Ovary (tissue), 9 donors: Measurements from ENCODE around the gene ALG13. TPM values are rescaled to one million over a fixed set of nuclear protein-coding genes. Genes with fewer than 3 reads are reported as not detected.

Source experiments
- DNase-seq, 5 donors: peaks; one replicate each; pipeline ENCODE4 v3.0.0-alpha.2; 2019 to 2020
- H3K27ac ChIP-seq, 2 donors: fragments of 200-600 bp; one replicate each; pipeline versions ENCODE4 v1.5.1 to v1.8.0; 2019 to 2022
- H3K27me3 ChIP-seq: fragments of 200-600 bp; one replicate; pipeline ENCODE4 v1.8.0; 2022
- H3K36me3 ChIP-seq: fragments of 200-600 bp; sonication (generic); one replicate; pipeline ENCODE4 v1.5.1; 2019
- H3K4me1 ChIP-seq: one replicate; pipeline ENCODE4 v1.8.1; 2013; ENCODE audit warnings: mild to moderate bottlenecking, moderate library complexity; ENCODE audit not compliant: insufficient read depth
- H3K4me3 ChIP-seq: fragments of 200-600 bp; sonication (generic); one replicate; pipeline ENCODE4 v1.5.1; 2017
- H3K9me3 ChIP-seq, 2 donors: fragments of 200-600 bp in 1 of 2; sonication (generic) in 1 of 2; one replicate each; pipeline versions ENCODE4 v1.5.1 to v1.8.1; 2013 to 2019; ENCODE audit warnings: mild to moderate bottlenecking in 1 of 2, moderate library complexity in 1 of 2
- EP300 ChIP-seq: sonication (generic); formaldehyde crosslinking; IDR thresholded peaks from one replicate; pipeline ENCODE4 v1.6.1; 2017; ENCODE audit warnings: antibody characterized with exemption
- POLR2A ChIP-seq: fragments of 450-650 bp; IDR thresholded peaks from one replicate; pipeline ENCODE4 v1.6.1; 2017; ENCODE audit warnings: antibody characterized with exemption, mild to moderate bottlenecking, moderate library complexity
- WGBS, 3 donors: extraction: QIAGEN DNeasy Blood & Tissue Kit in 1 of 3; methylation state at CpG; one replicate each; pipeline versions ENCODE4 v1.1.5 to v1.1.7; 2013 to 2017; 5-methylcytosine and 5-hydroxymethylcytosine counted together
- intact Hi-C, 4 donors: fragments of 100-400 bp; cut with DNase I; formaldehyde crosslinking; loops; one replicate each; pipeline versions ENCODE4 v1.11.0 to v1.15.1; 2022 to 2023
- polyA plus RNA-seq, 2 donors: library from polyadenylated mRNA; stranded (reverse); fragments of 200-250 nt in 1 of 2; fragments of 350-450 nt in 1 of 2; fragmentation: Illumina TruSeq in 1 of 2; extraction: RNeasy Lipid Tissue Mini Kit (QIAGEN cat#74804) in 1 of 2; gene quantifications; one replicate each; pipeline ENCODE4 v1.2.3, GENCODE V29; 2013 to 2014
- total RNA-seq, 7 donors: library from RNA; depleted of rRNA in 2 of 7; stranded (reverse); fragments of >200 nt in 2 of 7; fragmentation: NEBNext Ultra II Directional in 3 of 7; extraction: Animal tissue kit (Norgen Biotek cat#: 25700) in 3 of 7; gene quantifications; one replicate each; pipeline versions ENCODE4 v1.1.0 to v1.2.4, GENCODE V29; 2016 to 2023
- TF ChIP-seq, protein P1 (sequence below), 3 donors: fragments of 450-650 bp in 2 of 3; fragments of 200-600 bp in 1 of 3; IDR thresholded peaks; one replicate each; pipeline versions ENCODE4 v1.5.1 to v1.8.0; 2016 to 2022; ENCODE audit warnings: antibody characterized with exemption in 3 of 3, mild to moderate bottlenecking in 1 of 3
- donor health status: DM: no; HTN: no; CAD: no; lungs with moderate emphysema.
- donor health status: DM: no; HTN: no; CAD: no.
- donor health status: Bipolar disorder and iron deficiency.
- donor health status: DM: yes; HTN: yes; CAD: no.
- donor health status: DM: no; HTN: no; CAD: no.
- donor health status: DM: yes; HTN: yes; CAD: no.

The ALG13 gene
- total and polyA plus RNA-seq, 9 donors = 26.4 to 81.8 (median 34.1) TPM

DNA sequence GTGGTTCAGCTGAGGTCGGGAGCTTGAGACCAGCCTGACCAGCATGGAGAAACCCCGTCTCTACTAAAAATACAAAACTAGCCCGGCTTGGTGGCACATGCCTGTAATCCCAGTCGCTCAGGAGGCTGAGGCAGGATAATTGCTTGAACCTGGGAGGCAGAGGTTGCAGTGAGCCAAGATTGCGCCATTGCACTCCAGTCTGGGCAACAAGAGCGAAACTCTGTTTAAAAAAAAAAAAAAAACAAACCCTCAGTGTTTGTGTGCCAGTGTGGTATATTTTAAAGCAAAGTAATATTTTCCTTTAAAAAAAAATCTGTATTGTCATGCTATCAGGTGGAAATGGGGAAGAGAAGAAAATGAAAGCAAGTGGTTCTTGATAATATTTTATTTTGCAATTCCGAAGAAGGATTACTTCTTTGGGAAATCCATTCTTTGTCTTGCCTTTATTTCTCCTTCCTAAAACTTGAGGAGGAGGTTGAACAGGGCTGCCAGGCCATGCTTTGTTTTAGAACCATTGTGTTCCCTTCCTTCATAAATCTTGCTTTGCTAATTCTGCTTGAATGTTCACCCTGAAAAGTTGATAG, 14.4 kb downstream of the ALG13 start:
- Histone ChIP-seq H3K27me3 (no peaks in the 10 kb centered on the region), H3K4me1 (no peaks in the 10 kb centered on the region), H3K27ac (no peak overlapping the region), H3K36me3 (no peaks in the 10 kb centered on the region), H3K9me3 (no peaks in the 10 kb centered on the region), H3K4me3 (no peak overlapping the region)
- no peak for DNase-seq
- WGBS, 3 donors = 83 to 84% (median 83%) methylated on average over 7 of the region's 7 CpGs
- intact Hi-C loops = no loop called here
- TF ChIP-seq EP300 (no peak), POLR2A (no peak)
- TF ChIP-seq, protein P1, sequence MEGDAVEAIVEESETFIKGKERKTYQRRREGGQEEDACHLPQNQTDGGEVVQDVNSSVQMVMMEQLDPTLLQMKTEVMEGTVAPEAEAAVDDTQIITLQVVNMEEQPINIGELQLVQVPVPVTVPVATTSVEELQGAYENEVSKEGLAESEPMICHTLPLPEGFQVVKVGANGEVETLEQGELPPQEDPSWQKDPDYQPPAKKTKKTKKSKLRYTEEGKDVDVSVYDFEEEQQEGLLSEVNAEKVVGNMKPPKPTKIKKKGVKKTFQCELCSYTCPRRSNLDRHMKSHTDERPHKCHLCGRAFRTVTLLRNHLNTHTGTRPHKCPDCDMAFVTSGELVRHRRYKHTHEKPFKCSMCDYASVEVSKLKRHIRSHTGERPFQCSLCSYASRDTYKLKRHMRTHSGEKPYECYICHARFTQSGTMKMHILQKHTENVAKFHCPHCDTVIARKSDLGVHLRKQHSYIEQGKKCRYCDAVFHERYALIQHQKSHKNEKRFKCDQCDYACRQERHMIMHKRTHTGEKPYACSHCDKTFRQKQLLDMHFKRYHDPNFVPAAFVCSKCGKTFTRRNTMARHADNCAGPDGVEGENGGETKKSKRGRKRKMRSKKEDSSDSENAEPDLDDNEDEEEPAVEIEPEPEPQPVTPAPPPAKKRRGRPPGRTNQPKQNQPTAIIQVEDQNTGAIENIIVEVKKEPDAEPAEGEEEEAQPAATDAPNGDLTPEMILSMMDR (IDR thresholded peaks at IDR 0.05) = no peak

DNA sequence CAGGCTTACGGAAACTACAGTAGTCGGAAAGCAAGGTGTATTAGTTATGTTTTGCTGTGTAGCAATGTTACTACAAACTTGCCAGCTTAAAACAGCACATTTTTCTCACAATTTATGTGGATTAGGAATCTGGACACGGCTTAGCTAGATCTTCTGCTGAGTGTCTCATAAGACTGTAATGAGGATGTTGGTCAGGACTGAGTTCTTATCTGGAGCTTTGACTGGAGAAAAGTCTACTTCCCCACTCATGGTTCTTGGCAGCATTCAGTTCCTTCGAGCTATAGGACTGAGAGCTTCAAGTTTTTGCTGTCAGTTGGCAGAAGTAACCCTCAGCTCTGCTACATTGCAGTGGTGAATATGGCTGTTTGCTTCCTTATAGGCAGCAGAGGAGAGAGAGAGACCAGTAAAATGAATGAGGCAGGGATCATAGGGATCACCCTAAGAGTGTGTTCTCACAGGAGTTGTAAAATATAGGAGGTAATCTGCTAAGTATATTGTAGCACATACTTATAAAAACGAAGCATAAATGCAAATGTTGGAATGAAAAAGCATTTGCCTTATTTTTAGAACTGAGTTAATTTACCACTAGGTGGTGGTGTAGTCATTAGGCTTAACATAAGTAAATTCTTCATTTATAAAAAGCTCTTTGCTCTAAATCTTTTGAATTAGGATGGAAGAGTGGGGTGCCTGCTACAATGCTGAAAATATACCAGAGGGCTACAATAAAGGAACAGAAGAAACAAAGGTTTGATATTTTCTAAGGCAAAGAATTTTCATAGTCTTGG, 38.6 kb downstream of the ALG13 start:
- H3K4me3 ChIP-seq = no peak overlapping the region
- H3K27me3 ChIP-seq = no peaks in the 10 kb centered on the region
- intact Hi-C loops = no loop called here
- no peaks in the 10 kb centered on the region for H3K36me3 ChIP-seq
- H3K27ac ChIP-seq = no peak overlapping the region
- 53 to 58% (median 55%) methylated on average over 5 of the region's 5 CpGs for WGBS, 3 donors
- H3K9me3 ChIP-seq = no peaks in the 10 kb centered on the region
- no peak for DNase-seq
- TF ChIP-seq, protein P1 (IDR thresholded peaks at IDR 0.05) = no peak
- TF ChIP-seq POLR2A (no peak), EP300 (no peak)
- no peaks in the 10 kb centered on the region for H3K4me1 ChIP-seq

- H3K9me3 ChIP-seq = no peaks in the 10 kb centered on the region
- H3K4me3 ChIP-seq = no peak overlapping the region
- no peaks in the 10 kb centered on the region for H3K27me3 ChIP-seq
- no peak for DNase-seq
- intact Hi-C loops = no loop called here
- no peaks in the 10 kb centered on the region for H3K36me3 ChIP-seq
- WGBS, 3 donors = 80 to 84% (median 82%) methylated on average over 2 of the region's 2 CpGs
- H3K27ac ChIP-seq = no peak overlapping the region
- no peak for TF ChIP-seq POLR2A
- TF ChIP-seq, protein P1 (IDR thresholded peaks at IDR 0.05) = no peak
- no peak for TF ChIP-seq EP300
- H3K4me1 ChIP-seq = no peaks in the 10 kb centered on the region
Observed at GRCh38 chrX:111728096-111728495, 47.1 kb downstream of the ALG13 start.

GRCh38 chrX:111731351-111731750, 50.4 kb downstream of the ALG13 start:
- TF ChIP-seq POLR2A = no peak
- Histone ChIP-seq H3K27me3 (no peaks in the 10 kb centered on the region), H3K36me3 (no peaks in the 10 kb centered on the region), H3K9me3 (no peaks in the 10 kb centered on the region), H3K4me3 (no peak overlapping the region), H3K27ac (no peak overlapping the region), H3K4me1 (no peaks in the 10 kb centered on the region)
- DNase-seq = no peak
- intact Hi-C loops = no loop called here
- WGBS, 3 donors = 62 to 70% (median 66%) methylated on average over 4 of the region's 4 CpGs

DNA sequence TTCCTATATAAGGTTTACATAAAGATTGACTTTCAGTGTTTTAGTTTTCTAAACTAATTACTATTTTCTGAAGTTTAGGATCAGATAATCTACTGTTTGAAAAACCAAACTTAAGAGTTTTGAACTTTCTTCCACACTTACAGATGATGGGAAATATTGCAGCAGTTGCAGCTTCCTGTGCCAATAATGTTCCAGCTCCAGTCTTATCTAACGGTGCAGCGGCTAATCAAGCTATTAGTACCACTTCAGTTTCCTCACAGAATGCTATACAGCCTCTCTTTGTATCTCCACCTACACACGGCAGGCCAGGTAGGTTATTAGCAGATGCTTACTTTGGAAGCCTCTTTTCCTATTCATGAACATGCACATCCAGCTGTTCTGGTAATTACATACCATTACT, 55.6 kb downstream of the ALG13 start:
- no peaks in the 10 kb centered on the region for H3K36me3 ChIP-seq
- H3K4me1 ChIP-seq = no peaks in the 10 kb centered on the region
- no peak overlapping the region for H3K4me3 ChIP-seq
- H3K27me3 ChIP-seq = no peaks in the 10 kb centered on the region
- H3K27ac ChIP-seq = no peak overlapping the region
- TF ChIP-seq, protein P1 (IDR thresholded peaks at IDR 0.05) = no peak
- TF ChIP-seq EP300 (no peak), POLR2A (no peak)
- no peak for DNase-seq
- no peaks in the 10 kb centered on the region for H3K9me3 ChIP-seq
- intact Hi-C loops = no loop called here
- WGBS, 3 donors = 75 to 82% (median 78%) methylated on average over 3 of the region's 3 CpGs
